Activated T-cell treated with anti-CD3 and anti-CD28 coated beads for 1 hour (primary cell): ENCODE measurements around the gene SLC9A8.

ENCODE experiments used
- DNase-seq: peaks from one replicate; pipeline ENCODE4 v3.0.0-alpha.2; 2020; ENCODE audit warnings: low read depth

Gene SLC9A8

DNA sequence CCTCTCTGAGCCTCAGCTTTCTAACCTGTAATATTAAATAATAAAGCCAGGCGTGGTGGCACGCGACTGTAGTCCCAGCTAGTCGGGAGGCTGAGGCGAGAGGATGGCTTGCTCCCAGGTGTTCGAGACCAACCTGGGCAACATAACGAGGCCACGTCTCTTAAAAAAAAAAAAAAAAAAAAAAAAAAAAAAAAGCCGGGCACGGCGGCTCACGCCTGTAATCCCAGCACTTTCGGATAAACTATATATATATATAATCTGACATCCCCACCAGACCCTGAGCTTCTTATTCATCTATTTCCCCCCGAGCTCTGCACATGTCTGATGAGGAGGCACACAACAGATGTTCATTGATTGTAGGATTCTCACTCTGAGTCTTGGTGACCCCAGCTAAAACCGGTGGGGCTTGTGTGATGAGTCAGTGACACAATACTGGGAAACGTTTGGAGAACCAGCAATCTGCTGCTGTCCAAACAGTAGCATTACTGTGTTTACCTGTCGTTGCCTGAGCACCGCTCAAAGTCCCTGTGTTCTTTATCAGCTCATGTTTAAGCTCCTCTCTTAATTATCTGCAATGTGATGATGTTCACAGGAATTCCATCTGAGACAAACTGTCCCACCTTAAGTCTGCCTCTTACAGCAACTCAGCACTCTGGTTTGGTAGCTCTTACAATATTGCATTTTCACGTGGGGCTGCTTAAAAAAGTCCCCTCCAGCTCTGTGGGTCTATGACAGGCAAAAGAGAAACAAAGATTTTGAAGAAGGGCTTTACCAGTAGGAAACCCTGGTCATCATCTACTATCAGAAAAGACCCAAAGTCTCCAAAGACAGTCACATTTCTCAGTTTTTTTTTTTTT lies 103.7 kb downstream of the SLC9A8 start:
- no peak for DNase-seq

DNA sequence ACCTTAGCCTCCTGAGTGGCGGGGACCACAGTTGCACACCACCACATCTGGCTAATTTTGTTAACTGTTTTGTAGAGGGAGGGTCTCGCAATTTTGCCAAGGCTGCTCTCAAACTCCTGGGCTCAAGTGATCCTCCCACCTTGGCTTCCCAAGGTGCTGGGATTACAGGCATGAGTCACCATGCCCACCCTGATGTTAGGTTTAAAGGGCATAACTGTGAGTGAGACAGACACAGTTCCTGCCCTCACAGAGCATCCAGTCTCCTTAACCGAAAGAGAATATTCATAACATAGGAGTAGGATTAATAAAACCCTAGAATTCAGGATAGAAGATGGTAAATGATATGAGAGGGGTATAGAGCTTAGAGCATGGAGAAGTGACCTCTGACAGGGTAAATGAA lies 105.8 kb downstream of the SLC9A8 start:
- DNase-seq = no peak

DNA sequence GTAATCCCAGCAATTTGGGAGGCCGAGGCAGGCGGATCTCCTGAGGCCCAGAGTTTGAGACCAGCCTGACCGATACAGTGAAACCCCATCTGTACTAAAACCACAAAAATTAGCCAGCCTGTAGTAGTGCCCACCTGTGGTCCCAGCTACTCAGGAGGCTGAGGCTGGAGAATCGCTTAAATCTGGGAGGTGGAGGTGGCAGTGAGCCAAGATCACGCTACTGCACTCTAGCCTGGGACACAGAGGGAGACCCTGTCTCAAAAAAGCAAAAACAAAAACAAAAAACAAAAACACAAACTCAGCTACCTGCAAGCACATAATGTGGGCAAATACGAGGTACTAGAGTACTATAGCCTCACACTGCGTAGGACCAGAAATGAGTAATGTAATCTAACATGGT lies 106.4 kb downstream of the SLC9A8 start:
- no peak for DNase-seq

DNA sequence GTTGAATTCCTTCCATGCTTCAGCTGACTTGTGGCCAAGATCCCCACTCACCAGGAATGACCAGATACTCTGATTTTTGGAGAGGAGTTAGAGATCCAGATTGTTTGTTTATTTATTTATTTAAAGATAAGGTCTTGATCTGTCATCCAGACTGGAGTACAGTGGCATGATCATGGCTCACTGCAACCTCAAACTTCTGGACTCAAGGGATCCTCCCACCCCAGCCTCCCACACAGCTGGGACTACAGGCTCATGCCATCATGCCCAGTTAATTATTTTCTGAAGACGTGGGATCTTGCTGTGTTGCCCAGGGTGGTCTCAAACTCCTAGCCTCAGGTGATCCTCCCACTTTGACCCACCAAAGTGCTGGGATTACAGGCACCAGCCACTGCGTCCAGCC lies 106.8 kb downstream of the SLC9A8 start:
- no peak for DNase-seq

DNA sequence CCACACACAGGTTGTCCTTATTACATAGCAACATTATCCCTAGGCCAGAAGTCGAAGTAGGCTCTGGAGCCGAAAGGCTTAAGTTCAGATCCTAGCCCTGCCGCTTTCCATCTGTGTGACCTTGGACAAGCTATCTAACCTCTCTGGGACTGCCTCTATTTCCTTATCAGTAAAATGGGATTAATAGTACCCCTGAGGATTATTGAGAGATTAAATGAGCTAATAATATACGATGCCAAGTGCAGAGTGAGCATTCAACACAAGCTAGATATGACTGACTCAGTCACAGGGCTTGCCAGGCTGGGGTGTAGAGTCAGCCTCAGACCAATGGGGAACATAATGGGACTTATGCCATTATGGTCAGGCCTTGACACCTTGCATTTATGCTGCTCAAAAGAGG lies 111.6 kb downstream of the SLC9A8 start:
- no peak for DNase-seq

DNA sequence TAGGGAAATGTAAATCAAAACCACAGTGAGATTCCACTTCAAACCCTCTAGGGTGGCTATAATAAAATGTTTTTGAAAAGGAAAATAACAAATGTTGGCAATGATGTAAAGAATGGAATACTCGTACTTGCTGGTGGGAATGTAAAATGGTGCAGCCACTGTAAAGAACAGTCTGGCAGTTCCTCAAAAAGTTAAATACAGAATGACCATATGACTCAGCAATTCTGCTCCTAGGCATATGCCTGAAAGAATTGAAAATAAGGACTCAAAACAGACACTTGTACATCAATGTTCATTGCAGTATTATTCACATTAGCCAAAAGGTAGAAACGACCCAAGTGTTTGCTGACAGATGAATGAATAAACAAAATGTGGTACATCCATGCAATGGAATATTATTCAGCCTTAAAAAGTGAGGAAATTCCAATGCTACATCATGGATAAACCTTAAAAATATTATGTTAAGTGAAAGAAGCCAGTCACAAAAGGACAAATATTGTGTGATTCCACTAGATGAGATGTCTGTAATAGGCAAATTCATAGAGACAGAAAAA lies 113.3 kb downstream of the SLC9A8 start:
- DNase-seq = no peak

DNA sequence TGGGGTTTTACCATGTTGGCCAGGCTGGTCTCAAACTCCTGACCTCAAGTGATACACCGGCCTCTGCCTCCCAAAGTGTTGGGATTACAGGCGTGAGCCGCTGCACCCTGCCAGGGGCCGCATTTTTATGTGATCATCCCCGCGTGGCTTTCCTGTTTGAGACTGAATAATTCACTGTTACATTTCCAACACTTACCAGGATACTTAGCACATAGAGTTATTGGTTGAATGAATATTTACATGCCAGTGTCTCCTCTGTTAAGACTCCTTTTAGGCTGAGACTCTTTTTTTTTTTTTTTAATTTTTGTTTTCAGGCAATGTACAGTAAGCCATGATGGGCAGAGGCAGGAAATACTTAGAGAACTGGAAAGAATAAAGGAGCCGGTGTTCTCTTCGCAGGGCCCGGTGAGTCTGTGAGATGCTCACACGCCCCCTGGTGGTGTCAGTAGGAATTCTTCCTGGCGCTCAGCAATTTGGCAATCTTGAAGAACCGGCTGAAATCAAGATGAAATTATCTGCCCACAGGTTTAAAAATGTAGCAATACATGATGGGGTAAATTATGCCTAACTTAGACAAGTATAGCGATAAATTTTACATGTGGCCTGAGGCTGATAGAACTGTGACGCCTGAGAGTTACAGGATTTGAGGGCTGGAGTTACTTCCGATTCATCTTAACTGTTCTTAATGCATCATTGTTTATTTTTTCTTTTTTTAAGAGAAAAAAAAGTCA lies 115.9 kb downstream of the SLC9A8 start:
- peak; percentile 80 for DNase-seq

DNA sequence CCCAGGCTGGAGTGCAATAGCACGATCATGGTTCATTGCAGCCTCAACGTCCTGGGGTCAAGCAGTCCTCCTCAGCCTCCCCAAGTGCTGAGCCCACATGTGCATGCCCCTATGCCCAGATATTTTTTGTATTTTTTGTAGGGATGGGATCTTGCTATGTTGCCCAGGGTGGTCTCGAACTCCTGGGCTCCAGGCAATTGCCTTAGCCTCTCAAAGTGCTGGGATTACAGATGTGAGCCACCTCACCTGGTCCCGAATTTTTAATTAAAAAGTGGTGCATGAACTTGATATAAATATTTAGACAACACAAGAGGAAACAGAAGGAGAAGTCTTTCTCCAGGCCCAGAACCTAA lies 116.5 kb downstream of the SLC9A8 start:
- DNase-seq = no peak

DNA sequence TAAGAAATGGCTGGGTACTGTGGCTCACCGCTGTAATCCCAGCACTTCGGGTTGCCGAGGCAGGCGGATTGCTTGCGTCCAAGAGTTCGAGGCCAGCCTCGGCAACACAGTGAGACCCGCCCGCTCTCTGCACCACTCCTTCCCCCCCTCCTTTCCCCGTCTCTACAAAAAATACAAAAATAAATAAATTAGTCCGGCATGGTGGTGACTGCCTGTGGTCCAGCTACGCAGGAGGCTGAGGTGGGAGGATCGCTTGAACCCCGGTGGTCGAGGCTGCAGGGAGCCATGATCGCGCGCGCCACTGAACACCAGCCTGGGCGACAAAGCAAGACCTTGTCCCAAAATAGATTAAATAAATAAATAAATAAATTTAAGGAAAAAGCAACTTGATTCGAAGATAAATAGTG lies 123.1 kb downstream of the SLC9A8 start:
- no peak for DNase-seq

DNA sequence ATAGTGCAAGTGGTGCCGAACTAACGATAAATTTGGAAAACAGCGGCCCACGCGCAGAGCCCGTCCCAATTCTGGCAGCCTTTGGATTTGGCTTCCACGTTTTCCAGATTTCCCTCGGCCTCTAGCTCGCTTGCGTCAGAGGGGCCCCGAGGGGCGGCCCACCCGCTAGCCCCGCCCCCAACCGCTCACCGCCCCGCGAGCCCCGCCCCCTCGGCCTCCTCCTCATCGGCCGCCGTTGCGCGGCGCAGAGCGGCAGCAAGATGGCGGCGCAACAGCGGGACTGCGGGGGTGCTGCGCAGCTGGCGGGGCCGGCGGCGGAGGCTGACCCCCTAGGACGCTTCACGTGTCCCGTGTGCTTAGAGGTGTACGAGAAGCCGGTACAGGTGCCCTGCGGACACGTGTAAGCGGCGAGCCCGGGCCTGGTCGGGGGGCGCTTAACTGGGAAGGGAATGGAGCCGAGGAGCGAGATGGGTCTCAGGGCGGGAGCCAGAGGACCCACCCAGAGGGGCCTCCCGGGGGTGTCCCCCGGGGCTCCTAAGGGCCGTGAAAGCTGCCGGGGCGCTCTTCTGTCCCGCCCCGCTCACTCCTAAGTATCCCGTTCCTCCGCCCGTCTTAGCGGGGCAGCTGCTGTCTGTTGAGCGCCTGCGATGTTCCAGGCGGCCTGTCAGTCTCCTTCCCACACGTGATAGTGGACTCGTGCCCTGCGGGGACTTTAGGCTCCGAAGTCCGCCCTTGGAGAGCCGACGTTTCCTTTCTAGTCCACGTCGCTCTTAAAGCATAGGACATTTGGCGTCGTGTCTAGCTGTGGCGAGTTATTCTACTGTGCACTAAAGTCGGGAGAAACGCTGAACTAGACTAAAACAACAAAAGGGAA lies 123.8 kb downstream of the SLC9A8 start, which contains the start of gene RNF114:
RNF114 (plus strand) TSS at position 245 of the 874 bp plus-strand sequence; CDS start at position 261, 16 bp downstream.
- peak; percentile 92 for DNase-seq

DNA sequence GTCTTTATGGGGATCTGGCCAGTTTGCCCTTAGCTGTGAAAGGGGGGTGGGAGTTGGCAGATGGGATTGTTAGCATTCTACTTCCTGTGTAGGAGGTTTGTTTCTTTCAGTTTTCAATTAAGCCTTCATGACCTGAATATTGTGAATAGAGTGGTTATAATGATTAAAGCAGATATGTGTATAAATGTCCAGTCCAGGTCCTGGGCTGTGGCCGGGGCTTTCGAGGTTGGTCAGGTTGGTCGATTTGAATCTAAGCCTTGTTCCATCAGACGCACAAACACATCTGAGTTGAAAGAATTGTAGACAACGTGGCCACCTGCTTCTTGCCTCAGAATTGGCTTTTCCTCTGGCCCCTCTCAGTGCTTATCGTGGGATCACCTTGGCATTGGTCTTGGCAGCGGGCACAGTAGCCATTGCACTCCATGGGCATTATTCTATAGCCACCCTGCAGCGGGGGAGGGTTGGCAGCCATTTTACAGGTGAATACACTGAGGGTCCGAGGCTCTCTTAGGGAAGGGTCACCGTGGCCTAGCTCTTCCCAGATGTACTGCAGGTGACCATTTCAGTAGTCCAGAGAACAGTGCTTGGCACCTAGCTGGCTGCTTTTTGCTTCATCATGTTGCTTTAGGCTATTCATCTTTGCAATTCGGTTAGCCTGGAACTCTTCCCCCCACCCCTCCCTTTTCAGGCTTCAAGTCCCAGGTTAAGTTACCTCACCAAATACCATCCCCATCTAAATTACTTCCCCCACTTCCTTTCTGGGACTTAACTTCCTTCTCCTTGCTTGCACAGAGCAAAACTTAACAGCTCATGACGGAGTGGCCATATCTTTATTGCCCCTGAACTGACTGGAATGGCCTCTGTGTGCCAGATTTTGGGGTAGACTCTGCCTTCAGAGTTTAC lies 124.7 kb downstream of the SLC9A8 start:
- no peak for DNase-seq

DNA sequence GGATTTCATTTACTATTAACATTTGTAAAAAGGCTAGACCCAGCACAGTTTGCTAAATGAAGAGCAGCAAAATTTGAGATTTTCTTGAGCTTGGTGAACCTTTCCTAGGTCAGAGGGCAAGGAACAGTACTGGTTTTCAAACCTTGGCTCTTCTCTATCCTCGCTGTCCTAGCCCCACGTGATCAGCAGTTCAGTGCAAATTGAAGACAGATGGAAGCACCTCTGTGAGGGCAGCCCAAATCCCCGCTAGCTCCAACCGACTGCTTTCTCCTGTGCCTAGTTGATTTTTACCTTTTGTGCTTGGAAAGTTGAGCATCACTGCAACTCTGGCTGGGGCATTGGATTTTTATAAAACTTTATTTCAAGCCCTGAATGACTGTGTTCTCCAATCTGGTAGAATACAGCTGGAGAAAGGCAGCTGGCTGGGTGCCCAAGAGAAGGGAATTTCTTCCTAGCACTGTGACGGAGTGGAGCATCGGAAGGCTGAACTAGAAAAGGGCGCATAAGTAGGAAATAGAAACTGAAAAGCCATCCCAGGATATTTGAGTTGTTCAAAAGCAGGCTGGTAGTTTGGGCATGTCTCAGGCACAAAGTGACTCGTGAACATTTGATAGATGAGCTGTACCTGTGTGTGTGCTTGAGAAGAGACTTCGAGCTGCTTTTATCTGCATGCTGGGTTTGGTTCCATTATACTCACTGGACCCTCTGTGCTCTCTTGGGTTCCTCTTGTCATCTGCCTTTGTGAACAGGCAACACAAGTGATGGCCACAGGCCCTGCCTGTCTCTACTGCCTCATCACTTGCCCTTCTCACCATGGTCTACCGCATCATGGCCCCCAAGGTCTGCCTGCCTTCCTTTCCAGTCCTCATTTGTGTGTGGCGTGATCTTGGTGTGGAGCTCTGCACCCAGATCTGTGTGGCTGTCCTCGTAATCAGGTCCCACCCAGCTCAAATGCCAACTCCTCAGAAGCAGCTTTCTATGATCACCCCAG lies 125.8 kb downstream of the SLC9A8 start:
- no peak for DNase-seq

DNA sequence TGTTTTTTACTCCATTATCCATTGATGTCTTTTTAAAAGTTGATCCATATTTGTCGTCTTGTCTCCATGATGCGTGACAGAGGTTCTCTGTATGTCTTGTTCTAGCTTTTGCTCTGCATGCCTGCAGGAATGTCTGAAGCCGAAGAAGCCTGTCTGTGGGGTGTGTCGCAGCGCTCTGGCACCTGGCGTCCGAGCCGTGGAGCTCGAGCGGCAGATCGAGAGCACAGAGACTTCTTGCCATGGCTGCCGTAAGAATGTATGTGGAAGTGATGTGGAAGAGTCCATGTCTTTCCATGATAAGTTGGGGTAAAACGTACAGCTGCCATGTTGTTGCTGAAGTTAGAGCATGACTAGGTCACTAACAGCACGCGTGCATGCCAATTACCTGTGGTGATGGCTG lies 128.8 kb downstream of the SLC9A8 start:
- no peak for DNase-seq
